H1 (cell line): Measurements from ENCODE around the gene OLFM1. TPM values are rescaled to one million over a fixed set of nuclear protein-coding genes. Genes with fewer than 3 reads are reported as not detected.

ENCODE experiments used
- CTCF ChIA-PET: fragments of 300-600 bp; sonication (Branson Sonifier 250); formaldehyde crosslinking; loops from one replicate; lab custom pipeline; 2021; ENCODE audit not compliant: partially characterized antibody; lab: Charles Lee
- POLR2A ChIA-PET: fragments of 300-600 bp; sonication (Branson Sonifier 250); formaldehyde crosslinking; loops from one replicate; lab custom pipeline; 2021; ENCODE audit warnings: inconsistent platforms; ENCODE audit not compliant: partially characterized antibody; lab: Charles Lee
- DNase-seq, 2 experiments: peaks; one replicate each; pipeline versions ENCODE4 v3.0.0 to v3.0.0-alpha.2; 2010 to 2022; ENCODE audit warnings: low spot score in 2 of 2, low read depth in 1 of 2, mixed read lengths in 1 of 2
- FAIRE-seq: peaks from 2 replicates; lab custom pipeline; 2011; peaks lifted over from hg19 to GRCh38; lab: Jason Lieb, UNC
- H2AFZ ChIP-seq: 2 replicates; pipeline ENCODE4 v1.8.1; 2012; ENCODE audit warnings: low read length, inconsistent platforms
- H2AK5ac ChIP-seq: 2 replicates; pipeline ENCODE4 v1.6.1; 2013; ENCODE audit warnings: low read depth, low read length
- H2BK120ac ChIP-seq: replicated peaks from 2 replicates; pipeline ENCODE3; 2013; ENCODE audit warnings: low read depth, low read length, inconsistent platforms
- H2BK12ac ChIP-seq: 2 replicates; pipeline ENCODE4 v1.6.1; 2013; ENCODE audit warnings: low read depth, low read length
- H2BK15ac ChIP-seq: 2 replicates; pipeline ENCODE4 v1.6.1; 2013; ENCODE audit warnings: low read length
- H2BK20ac ChIP-seq: 2 replicates; pipeline ENCODE4 v1.6.1; 2013; ENCODE audit warnings: low read length
- H2BK5ac ChIP-seq: 2 replicates; pipeline ENCODE4 v1.6.1; 2013; ENCODE audit warnings: low read depth, low read length
- H3K14ac ChIP-seq: 2 replicates; pipeline ENCODE4 v1.6.1; 2013; ENCODE audit warnings: inconsistent platforms; ENCODE audit not compliant: insufficient read length
- H3K18ac ChIP-seq: 2 replicates; pipeline ENCODE4 v1.6.1; 2013; ENCODE audit warnings: low read length; ENCODE audit errors: extremely low read depth
- H3K23ac ChIP-seq: 2 replicates; pipeline ENCODE4 v1.6.1; 2013; ENCODE audit warnings: inconsistent platforms; ENCODE audit not compliant: insufficient read length
- H3K23me2 ChIP-seq: 2 replicates; pipeline ENCODE4 v1.6.1; 2013; ENCODE audit warnings: low read depth, low read length
- H3K27ac ChIP-seq: 2 replicates; pipeline ENCODE4 v1.6.1; 2011; ENCODE audit warnings: low read depth, low read length, inconsistent platforms
- H3K27me3 ChIP-seq, 4 experiments: replicated peaks in 1 of 4; 1 replicate in 1 of 4; 2 replicates in 3 of 4; pipeline versions ENCODE4 v1.6.1 to v1.8.1; 2011 to 2013; ENCODE audit warnings: low read length in 3 of 4, mild to moderate bottlenecking in 3 of 4, inconsistent platforms in 2 of 4, mixed read lengths in 2 of 4, moderate library complexity in 1 of 4; ENCODE audit not compliant: control insufficient read depth in 3 of 4, insufficient read depth in 3 of 4; ENCODE audit errors: extremely low read depth in 1 of 4
- H3K36me3 ChIP-seq, 4 experiments: 2 replicates each; pipeline versions ENCODE4 v1.6.1 to v1.8.1; 2011 to 2013; ENCODE audit warnings: mild to moderate bottlenecking in 4 of 4, low read length in 3 of 4, moderate library complexity in 2 of 4, control low read depth in 1 of 4, inconsistent platforms in 1 of 4; ENCODE audit not compliant: insufficient read depth in 4 of 4, control insufficient read depth in 2 of 4
- H3K4ac ChIP-seq: replicated peaks from 2 replicates; pipeline ENCODE3; 2013; ENCODE audit warnings: low read length, low read depth, mixed read lengths, inconsistent platforms; ENCODE audit not compliant: insufficient read length
- H3K4me1 ChIP-seq, 4 experiments: replicated peaks in 1 of 4; 1 replicate in 1 of 4; 2 replicates in 3 of 4; pipeline versions ENCODE4 v1.6.1 to v1.8.1; 2011 to 2013; ENCODE audit warnings: low read length in 3 of 4, inconsistent platforms in 2 of 4, mixed read lengths in 1 of 4; ENCODE audit not compliant: insufficient read depth in 4 of 4, control insufficient read depth in 3 of 4
- H3K4me2 ChIP-seq, 2 experiments: 2 replicates each; pipeline versions ENCODE4 v1.6.1 to v1.8.1; 2011 to 2013; ENCODE audit warnings: low read depth in 2 of 2, low read length in 2 of 2, control low read depth in 1 of 2, inconsistent platforms in 1 of 2, mild to moderate bottlenecking in 1 of 2; ENCODE audit not compliant: insufficient read depth in 1 of 2
- H3K4me3 ChIP-seq, 4 experiments: fragments of 200-600, 300-600 bp in 1 of 4; sonication (generic), shearing (Covaris generic), sonication (Bioruptor Twin) in 1 of 4; 2 replicates each; pipeline versions ENCODE4 v1.5.1 to v1.8.1; 2011 to 2016; ENCODE audit warnings: low read length in 4 of 4, low read depth in 3 of 4, control low read depth in 2 of 4, inconsistent platforms in 2 of 4, mild to moderate bottlenecking in 2 of 4, mixed read lengths in 1 of 4, moderate library complexity in 1 of 4; ENCODE audit not compliant: insufficient read depth in 2 of 4; ENCODE audit errors: extremely low read depth in 1 of 4
- H3K56ac ChIP-seq: replicated peaks from 2 replicates; pipeline ENCODE3; 2013; ENCODE audit warnings: low read depth, mild to moderate bottlenecking, mixed read lengths, low read length, inconsistent platforms; ENCODE audit not compliant: insufficient read length
- H3K79me1 ChIP-seq: 2 replicates; pipeline ENCODE4 v1.6.1; 2013; ENCODE audit warnings: low read depth, low read length, control low read depth
- H3K79me2 ChIP-seq, 2 experiments: 2 replicates each; pipeline versions ENCODE4 v1.6.1 to v1.8.1; 2012 to 2013; ENCODE audit warnings: low read length in 2 of 2, mild to moderate bottlenecking in 2 of 2, inconsistent platforms in 1 of 2; ENCODE audit not compliant: insufficient read depth in 2 of 2, control insufficient read depth in 1 of 2
- H3K9ac ChIP-seq, 4 experiments: replicated peaks in 1 of 4; 1 replicate in 1 of 4; 2 replicates in 3 of 4; pipeline versions ENCODE4 v1.6.1 to v1.8.1; 2011 to 2013; ENCODE audit warnings: low read depth in 3 of 4, low read length in 3 of 4, control low read depth in 2 of 4, mild to moderate bottlenecking in 2 of 4, moderate library complexity in 2 of 4, inconsistent platforms in 1 of 4; ENCODE audit errors: extremely low read depth in 1 of 4
- H3K9me3 ChIP-seq, 2 experiments: 2 replicates each; pipeline versions ENCODE4 v1.6.1 to v1.8.1; 2012 to 2013; ENCODE audit warnings: mild to moderate bottlenecking in 2 of 2, moderate library complexity in 2 of 2, control low read depth in 1 of 2, inconsistent platforms in 1 of 2, low read depth in 1 of 2, low read length in 1 of 2, mixed read lengths in 1 of 2; ENCODE audit not compliant: insufficient read depth in 2 of 2
- H4K20me1 ChIP-seq, 2 experiments: replicated peaks in 1 of 2; 2 replicates each; pipeline versions ENCODE3 to v1.8.1; 2011 to 2013; ENCODE audit warnings: inconsistent platforms in 2 of 2, low read length in 2 of 2, mild to moderate bottlenecking in 1 of 2; ENCODE audit not compliant: insufficient read depth in 2 of 2, control insufficient read depth in 1 of 2
- H4K5ac ChIP-seq: 2 replicates; pipeline ENCODE4 v1.6.1; 2013; ENCODE audit warnings: low read length, low read depth, mixed read lengths, inconsistent platforms; ENCODE audit not compliant: insufficient read length
- H4K8ac ChIP-seq: 2 replicates; pipeline ENCODE4 v1.8.0; 2013; ENCODE audit warnings: mild to moderate bottlenecking, moderate library complexity, low read length, inconsistent platforms; ENCODE audit not compliant: insufficient read depth; ENCODE audit errors: extremely low read depth
- H4K91ac ChIP-seq: replicated peaks from 2 replicates; pipeline ENCODE3; 2013; ENCODE audit warnings: low read length, mixed read lengths, inconsistent platforms; ENCODE audit not compliant: insufficient read length
- BACH1 ChIP-seq: IDR thresholded peaks from 2 replicates; pipeline ENCODE4 v1.6.1; 2012; ENCODE audit warnings: low read length, improper control_type of control experiment
- BCL11A ChIP-seq, 2 experiments: IDR thresholded peaks; one replicate each; pipeline ENCODE4 v1.6.1; 2011; ENCODE audit warnings: low read depth in 2 of 2, low read length in 2 of 2, mild to moderate bottlenecking in 2 of 2
- CTBP2 ChIP-seq: IDR thresholded peaks from 2 replicates; pipeline ENCODE4 v1.7.0; 2011; ENCODE audit warnings: borderline replicate concordance, mild to moderate bottlenecking, moderate library complexity, mixed read lengths, low read length; ENCODE audit not compliant: insufficient read depth, insufficient read length
- JUN ChIP-seq: IDR thresholded peaks from 2 replicates; pipeline ENCODE4 v1.6.1; 2011; ENCODE audit warnings: low read depth, mild to moderate bottlenecking, improper control_type of control experiment, low read length
- KDM1A ChIP-seq: fragments of 200-600, 300-600 bp; sonication (generic); IDR thresholded peaks from 2 replicates; pipeline ENCODE4 v1.7.1; 2016; ENCODE audit warnings: mild to moderate bottlenecking, low read length, borderline replicate concordance
- NRF1 ChIP-seq: IDR thresholded peaks from 2 replicates; pipeline ENCODE4 v1.6.1; 2011; ENCODE audit warnings: mild to moderate bottlenecking, low read depth, low read length, improper control_type of control experiment
- POLR2AphosphoS5 ChIP-seq: IDR thresholded peaks from 2 replicates; pipeline ENCODE4 v1.6.1; 2011; ENCODE audit warnings: low read depth, low read length
- SIX5 ChIP-seq: IDR thresholded peaks from 2 replicates; pipeline ENCODE4 v1.6.1; 2011; ENCODE audit warnings: mild to moderate bottlenecking, low read depth, low read length
- TAF1 ChIP-seq: IDR thresholded peaks from 2 replicates; pipeline ENCODE4 v1.6.1; 2011; ENCODE audit warnings: mild to moderate bottlenecking, low read depth, low read length
- TBP ChIP-seq: IDR thresholded peaks from 2 replicates; pipeline ENCODE4 v1.6.1; 2011; ENCODE audit warnings: low read depth, low read length, improper control_type of control experiment
- YY1 ChIP-seq: IDR thresholded peaks from 2 replicates; pipeline ENCODE4 v1.6.1; 2011; ENCODE audit warnings: low read depth, mild to moderate bottlenecking, low read length
- ZNF274 ChIP-seq: IDR thresholded peaks from 2 replicates; pipeline ENCODE4 v1.7.0; 2012; ENCODE audit warnings: low read length, borderline replicate concordance; ENCODE audit errors: extremely low read depth
- WGBS, 2 experiments: shearing (Covaris generic) in 1 of 2; methylation state at CpG; one replicate each; pipeline versions ENCODE4 v1.1.6 to v1.1.7; 2013 to 2015; ENCODE audit warnings: low lambda C conversion rate in 2 of 2, mixed read lengths in 2 of 2, inconsistent platforms in 1 of 2, low coverage in 1 of 2, missing lambda C conversion rate in 1 of 2; ENCODE audit not compliant: insufficient replicate concordance in 2 of 2, insufficient coverage in 1 of 2, insufficient read length in 1 of 2; ENCODE audit errors: extremely low coverage in 1 of 2, missing lambda C conversion rate in 1 of 2; 5-methylcytosine and 5-hydroxymethylcytosine counted together
- polyA plus RNA-seq, 7 experiments: library from polyadenylated mRNA; depleted of rRNA in 3 of 7; stranded (reverse) in 5 of 7; unstranded in 2 of 7; fragments of >200 nt in 5 of 7; fragments of 200-250 nt in 2 of 7; gene quantifications; 1 replicate in 5 of 7; 2 replicates in 1 of 7; 4 replicates in 1 of 7; pipeline versions ENCODE4 v1.2.1 to v1.2.3, GENCODE V29; 2011 to 2013; ENCODE audit warnings: missing spikeins in 2 of 7, mixed read lengths in 2 of 7
- total RNA-seq: library from RNA; stranded (reverse); fragmentation: NEBNext Ultra II Directional; extraction: Animal tissue kit (Norgen Biotek cat#: 25700); gene quantifications from 2 replicates; pipeline ENCODE4 v1.2.1, GENCODE V29; 2021
- TF ChIP-seq, protein P1 (sequence below): IDR thresholded peaks from 2 replicates; pipeline ENCODE4 v1.6.1; 2011; ENCODE audit warnings: low read length, improper control_type of control experiment
- TF ChIP-seq, protein P2 (sequence below): IDR thresholded peaks from 2 replicates; pipeline ENCODE4 v1.6.1; 2011; ENCODE audit warnings: low read depth, mild to moderate bottlenecking, low read length; ENCODE audit not compliant: insufficient read depth

OLFM1 gene
- total and polyA plus RNA-seq, 2 of the 8 experiments (the other 6 are each of a cell fraction or from before 2014, with no cell fraction given): 53.0 to 53.4 TPM

DNA sequence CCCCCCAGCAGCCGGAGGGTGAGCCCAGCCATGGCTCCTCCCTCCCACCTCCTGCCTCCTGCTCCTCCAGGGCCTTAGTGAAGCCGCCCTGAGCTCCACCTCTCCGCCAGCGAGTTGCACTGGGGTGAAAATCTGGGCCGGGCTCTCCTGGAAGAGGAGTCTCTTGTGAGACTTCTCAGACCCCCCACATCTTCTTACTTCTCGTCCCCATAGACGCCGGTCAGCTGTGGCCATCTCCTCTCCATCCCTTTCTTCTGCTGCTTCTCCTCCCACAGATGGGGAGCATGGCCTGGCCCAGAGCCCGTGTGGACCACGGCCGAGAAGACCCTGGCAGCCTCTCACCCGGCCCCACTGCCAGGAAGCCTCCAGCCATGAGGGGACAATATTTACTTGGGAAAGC lies 17.3 kb downstream of the OLFM1 start:
- no peak overlapping the region for H3K4ac ChIP-seq
- no peak overlapping the region for H3K9ac ChIP-seq
- H2BK15ac ChIP-seq: no peak overlapping the region
- no peak overlapping the region for H4K8ac ChIP-seq
- no peaks in the 10 kb centered on the region for H3K9me3 ChIP-seq
- no peak overlapping the region for H4K5ac ChIP-seq
- no peak overlapping the region for H3K14ac ChIP-seq
- H3K36me3 ChIP-seq: peaks cover 0 to 11% (median 0%) of the 10 kb centered on the region in 4 experiments; a peak in 5 of 8 replicates
- H3K4me1 ChIP-seq: peaks cover 0 to 3% (median 0%) of the 10 kb centered on the region in 4 experiments; a peak in 3 of 7 replicates
- H2BK5ac ChIP-seq: no peak overlapping the region
- no peaks in the 10 kb centered on the region for H4K20me1 ChIP-seq
- H2BK12ac ChIP-seq: no peak overlapping the region
- no peak overlapping the region for H4K91ac ChIP-seq
- WGBS, 2 experiments: 81% methylated on average over 7 of the region's 12 CpGs; no CpG with 5 or more reads in 1 of the 2 experiments
- no peak overlapping the region for H3K23ac ChIP-seq
- H3K27ac ChIP-seq: no peak overlapping the region
- no peaks in the 10 kb centered on the region for H3K79me1 ChIP-seq
- H2BK120ac ChIP-seq: no peak overlapping the region
- no peak overlapping the region for H3K4me2 ChIP-seq
- ChIA-PET CTCF (interaction anchor here (0.8 to 1.5 kb wide), 2 partner anchors 12 to 118 kb away, joined by 3 to 4 read pairs; no protein-coding TSS in a partner anchor), POLR2A (no interaction called here)
- FAIRE-seq (no peak), DNase-seq (no peak)
- no peaks in the 10 kb centered on the region for H3K79me2 ChIP-seq
- H3K27me3 ChIP-seq: no peaks in the 10 kb centered on the region
- no peak overlapping the region for H2AFZ ChIP-seq
- H3K23me2 ChIP-seq: no peaks in the 10 kb centered on the region
- H2AK5ac ChIP-seq: no peak overlapping the region
- H2BK20ac ChIP-seq: no peak overlapping the region
- no peak overlapping the region for H3K4me3 ChIP-seq
- H3K56ac ChIP-seq: no peak overlapping the region
- H3K18ac ChIP-seq: no peak overlapping the region
- TF ChIP-seq BACH1 (no peak), ZNF274 (no peak), TBP (no peak), SIX5 (no peak), KDM1A (no peak), YY1 (no peak), NRF1 (no peak), TAF1 (no peak), JUN (no peak), CTBP2 (no peak), BCL11A (IDR thresholded peaks at IDR 0.05; ENCODE audit: low read depth in 2 of 2, low read length in 2 of 2) (no peak), POLR2AphosphoS5 (no peak)
- TF ChIP-seq, protein P1, sequence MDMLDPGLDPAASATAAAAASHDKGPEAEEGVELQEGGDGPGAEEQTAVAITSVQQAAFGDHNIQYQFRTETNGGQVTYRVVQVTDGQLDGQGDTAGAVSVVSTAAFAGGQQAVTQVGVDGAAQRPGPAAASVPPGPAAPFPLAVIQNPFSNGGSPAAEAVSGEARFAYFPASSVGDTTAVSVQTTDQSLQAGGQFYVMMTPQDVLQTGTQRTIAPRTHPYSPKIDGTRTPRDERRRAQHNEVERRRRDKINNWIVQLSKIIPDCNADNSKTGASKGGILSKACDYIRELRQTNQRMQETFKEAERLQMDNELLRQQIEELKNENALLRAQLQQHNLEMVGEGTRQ: no peak
- TF ChIP-seq, protein P2, sequence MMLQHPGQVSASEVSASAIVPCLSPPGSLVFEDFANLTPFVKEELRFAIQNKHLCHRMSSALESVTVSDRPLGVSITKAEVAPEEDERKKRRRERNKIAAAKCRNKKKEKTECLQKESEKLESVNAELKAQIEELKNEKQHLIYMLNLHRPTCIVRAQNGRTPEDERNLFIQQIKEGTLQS: no peak
